Parathyroid adenoma (tissue), 2 donors: ENCODE measurements around the gene NRIP1.
"Not testable (repeated sequence)": the region's sequence is repeated elsewhere in the genome, so short reads cannot be mapped to it uniquely, and the experiment has no call there.

ENCODE experiments used
- H2AFZ ChIP-seq: fragments of 300-600 bp; sonication (generic); one replicate; pipeline ENCODE4 v1.7.0; 2017; ENCODE audit warnings: antibody characterized with exemption, mild to moderate bottlenecking
- H3K27ac ChIP-seq: fragments of 300-600 bp; sonication (generic); one replicate; pipeline ENCODE4 v1.7.0; 2017
- H3K27me3 ChIP-seq: fragments of 300-600 bp; sonication (generic); one replicate; pipeline ENCODE4 v1.7.0; 2017; ENCODE audit warnings: low read length; ENCODE audit not compliant: control insufficient read depth, insufficient read depth
- H3K36me3 ChIP-seq: fragments of 300-600 bp; sonication (generic); one replicate; pipeline ENCODE4 v1.7.0; 2017; ENCODE audit warnings: low read length; ENCODE audit not compliant: control insufficient read depth, insufficient read depth
- H3K4me1 ChIP-seq: fragments of 300-600 bp; sonication (generic); one replicate; pipeline ENCODE4 v1.7.0; 2017; ENCODE audit warnings: control low read depth
- H3K4me2 ChIP-seq: fragments of 300-600 bp; sonication (generic); one replicate; pipeline ENCODE4 v1.7.0; 2017; ENCODE audit warnings: low read length
- H3K4me3 ChIP-seq: fragments of 300-600 bp; sonication (generic); one replicate; pipeline ENCODE4 v1.7.0; 2017; ENCODE audit warnings: low read depth, low read length
- H3K79me2 ChIP-seq: fragments of 300-600 bp; sonication (generic); one replicate; pipeline ENCODE4 v1.7.0; 2017; ENCODE audit warnings: control low read depth
- H3K9ac ChIP-seq: fragments of 300-600 bp; sonication (generic); one replicate; pipeline ENCODE4 v1.7.0; 2017; ENCODE audit warnings: mild to moderate bottlenecking
- H3K9me3 ChIP-seq: fragments of 300-600 bp; sonication (generic); one replicate; pipeline ENCODE4 v1.7.0; 2017; ENCODE audit warnings: low read length; ENCODE audit not compliant: control insufficient read depth
- CTCF ChIP-seq: fragments of 300-600 bp; sonication (generic); IDR thresholded peaks from one replicate; pipeline ENCODE4 v1.7.0; 2017; ENCODE audit warnings: antibody characterized with exemption, mild to moderate bottlenecking
- donor health status: primary hyperparathyroidism.

The NRIP1 gene

DNA sequence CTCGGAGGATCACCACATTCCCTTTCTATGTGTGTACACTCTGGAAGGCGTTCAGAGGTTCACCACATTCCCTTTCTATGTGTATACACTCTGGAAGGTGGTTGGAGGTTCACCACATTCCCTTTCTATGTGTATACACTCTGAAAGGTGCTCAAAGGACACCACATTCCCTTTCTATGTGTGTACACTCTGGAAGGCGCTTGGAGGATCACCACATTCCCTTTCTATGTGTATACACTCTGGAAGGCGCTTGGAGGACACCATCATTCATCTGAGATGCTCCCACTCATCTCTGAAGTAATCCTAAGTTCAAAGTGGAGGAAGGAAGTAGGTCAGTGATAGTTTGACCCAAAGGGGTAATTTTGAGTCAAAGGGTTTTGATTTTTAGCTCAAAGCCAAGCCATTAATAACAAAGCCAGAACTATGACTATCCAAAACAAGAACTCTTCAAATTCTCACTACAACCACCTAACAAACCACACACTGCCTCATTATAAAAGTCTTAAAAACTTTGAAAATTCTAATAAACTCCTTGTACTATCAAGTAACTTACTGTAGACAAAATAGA is 32.9 kb downstream of the NRIP1 start:
- no peak overlapping the region for H3K4me2 ChIP-seq
- H3K27ac ChIP-seq, result no peak overlapping the region
- H3K4me1 ChIP-seq, result peaks cover 4% of the 10 kb centered on the region
- H3K36me3 ChIP-seq, result no peaks in the 10 kb centered on the region
- H3K9ac ChIP-seq, result no peak overlapping the region
- TF ChIP-seq CTCF, result no peak
- peaks cover 9% of the 10 kb centered on the region for H3K79me2 ChIP-seq
- H2AFZ ChIP-seq, result no peak overlapping the region
- H3K9me3 ChIP-seq, result no peaks in the 10 kb centered on the region
- no peak overlapping the region for H3K4me3 ChIP-seq
- no peaks in the 10 kb centered on the region for H3K27me3 ChIP-seq

- H3K9ac ChIP-seq, result not testable (repeated sequence)
Measured at GRCh38 chr21:15031362-15031761, 33.4 kb downstream of the NRIP1 start.

GRCh38 chr21:15030861-15031260 is 33.9 kb downstream of the NRIP1 start:
- not testable (repeated sequence) for H3K27ac ChIP-seq, H3K27me3 ChIP-seq, H3K4me3 ChIP-seq, H3K4me2 ChIP-seq, H3K79me2 ChIP-seq, H2AFZ ChIP-seq, H3K4me1 ChIP-seq, H3K9me3 ChIP-seq, H3K9ac ChIP-seq, H3K36me3 ChIP-seq

More at GRCh38 chr21:15031362-15031761, 33.4 kb downstream of the NRIP1 start:
- not testable (repeated sequence) for H3K4me3 ChIP-seq, H3K9me3 ChIP-seq, H3K27ac ChIP-seq, H3K4me1 ChIP-seq, H3K79me2 ChIP-seq, H3K36me3 ChIP-seq, H2AFZ ChIP-seq, H3K4me2 ChIP-seq, H3K27me3 ChIP-seq

GRCh38 chr21:15029077-15029476 is 35.7 kb downstream of the NRIP1 start:
- no peak overlapping the region for H3K4me3 ChIP-seq
- no peak overlapping the region for H3K9ac ChIP-seq
- no peaks in the 10 kb centered on the region for H3K36me3 ChIP-seq
- TF ChIP-seq CTCF, result no peak
- H2AFZ ChIP-seq, result no peak overlapping the region
- no peaks in the 10 kb centered on the region for H3K27me3 ChIP-seq
- peaks cover 12% of the 10 kb centered on the region for H3K79me2 ChIP-seq
- no peak overlapping the region for H3K27ac ChIP-seq
- H3K9me3 ChIP-seq, result no peaks in the 10 kb centered on the region
- no peaks in the 10 kb centered on the region for H3K4me1 ChIP-seq
- H3K4me2 ChIP-seq, result no peak overlapping the region

DNA sequence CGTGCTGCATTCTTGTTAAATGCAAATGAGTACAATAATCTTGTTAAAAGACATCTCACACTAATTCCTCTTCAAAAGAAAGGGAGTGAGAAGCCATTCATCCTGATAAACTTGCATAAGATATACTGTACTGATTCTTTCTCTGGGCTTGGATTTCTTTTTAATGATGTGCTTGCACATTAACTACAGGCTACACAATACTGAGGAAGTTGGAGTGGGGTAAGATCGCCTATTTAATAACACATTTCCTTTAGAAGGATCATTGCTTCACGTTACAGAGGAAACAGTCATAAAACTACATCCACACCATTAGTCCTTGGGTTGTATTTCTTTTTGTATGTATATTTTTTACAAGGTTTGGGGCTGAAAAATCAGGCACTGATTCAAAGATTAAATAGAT is 36.6 kb downstream of the NRIP1 start:
- Histone ChIP-seq H3K4me2 (no peak overlapping the region), H3K4me3 (no peak overlapping the region), H3K79me2 (peaks cover 12% of the 10 kb centered on the region), H3K27me3 (no peaks in the 10 kb centered on the region), H3K9ac (no peak overlapping the region), H3K4me1 (no peaks in the 10 kb centered on the region), H3K9me3 (no peaks in the 10 kb centered on the region), H2AFZ (no peak overlapping the region), H3K36me3 (no peaks in the 10 kb centered on the region), H3K27ac (no peak overlapping the region)
- TF ChIP-seq CTCF, result no peak

DNA sequence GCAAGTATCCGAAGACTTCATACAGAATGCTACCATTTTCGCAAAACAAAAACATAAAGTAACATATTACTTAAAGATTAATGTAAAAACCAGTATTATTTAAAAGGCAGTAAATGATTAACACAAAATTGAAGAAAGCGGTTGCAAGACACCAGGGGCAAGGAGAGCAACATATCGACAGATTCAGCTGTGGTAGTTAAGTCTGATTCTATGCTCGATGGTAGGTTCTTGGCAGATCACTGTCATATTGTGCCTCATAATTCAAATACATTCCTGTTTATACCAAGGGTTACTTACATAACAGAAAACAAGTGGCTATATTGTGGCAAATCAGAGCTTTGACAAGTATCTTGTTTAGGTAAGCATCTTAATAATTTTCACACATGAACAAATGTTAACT is 37.7 kb downstream of the NRIP1 start:
- TF ChIP-seq CTCF, result no peak
- Histone ChIP-seq H3K79me2 (peaks cover 11% of the 10 kb centered on the region), H3K4me3 (no peak overlapping the region), H3K36me3 (no peaks in the 10 kb centered on the region), H2AFZ (no peak overlapping the region), H3K4me1 (no peaks in the 10 kb centered on the region), H3K27ac (no peak overlapping the region), H3K9ac (no peak overlapping the region), H3K27me3 (no peaks in the 10 kb centered on the region), H3K4me2 (no peak overlapping the region), H3K9me3 (no peaks in the 10 kb centered on the region)
